A673 (cell line): Measurements from ENCODE around the gene CATSPERZ.

Source experiments
- EZH2 ChIP-seq: fragments of 200-600 bp; sonication (generic); IDR thresholded peaks from 2 replicates; pipeline ENCODE4 v1.6.1; 2017; ENCODE audit warnings: borderline replicate concordance, low read depth, mild to moderate bottlenecking, mixed read lengths, antibody characterized with exemption, low read length; ENCODE audit not compliant: poor library complexity, severe bottlenecking
- TF ChIP-seq, protein P1 (sequence below): fragments of 300-800, 200-600 bp; sonication (generic); conservative IDR thresholded peaks from 2 replicates; pipeline ENCODE4 v1.5.1; 2017; ENCODE audit warnings: low read depth, mild to moderate bottlenecking, antibody characterized with exemption, low read length, moderate library complexity, mixed read lengths

GRCh38 chr11:64341851-64342791, 42.0 kb downstream of the CATSPERZ start:
- TF ChIP-seq, protein P1, sequence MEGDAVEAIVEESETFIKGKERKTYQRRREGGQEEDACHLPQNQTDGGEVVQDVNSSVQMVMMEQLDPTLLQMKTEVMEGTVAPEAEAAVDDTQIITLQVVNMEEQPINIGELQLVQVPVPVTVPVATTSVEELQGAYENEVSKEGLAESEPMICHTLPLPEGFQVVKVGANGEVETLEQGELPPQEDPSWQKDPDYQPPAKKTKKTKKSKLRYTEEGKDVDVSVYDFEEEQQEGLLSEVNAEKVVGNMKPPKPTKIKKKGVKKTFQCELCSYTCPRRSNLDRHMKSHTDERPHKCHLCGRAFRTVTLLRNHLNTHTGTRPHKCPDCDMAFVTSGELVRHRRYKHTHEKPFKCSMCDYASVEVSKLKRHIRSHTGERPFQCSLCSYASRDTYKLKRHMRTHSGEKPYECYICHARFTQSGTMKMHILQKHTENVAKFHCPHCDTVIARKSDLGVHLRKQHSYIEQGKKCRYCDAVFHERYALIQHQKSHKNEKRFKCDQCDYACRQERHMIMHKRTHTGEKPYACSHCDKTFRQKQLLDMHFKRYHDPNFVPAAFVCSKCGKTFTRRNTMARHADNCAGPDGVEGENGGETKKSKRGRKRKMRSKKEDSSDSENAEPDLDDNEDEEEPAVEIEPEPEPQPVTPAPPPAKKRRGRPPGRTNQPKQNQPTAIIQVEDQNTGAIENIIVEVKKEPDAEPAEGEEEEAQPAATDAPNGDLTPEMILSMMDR: peak; percentile 57
- no peak for TF ChIP-seq EZH2
